CD8-positive, alpha-beta memory T cell (primary cell): ENCODE data around the gene KCNK2. TPM values are rescaled to one million over a fixed set of nuclear protein-coding genes. Genes with fewer than 3 reads are reported as not detected.

Experiments used
- CTCF ChIA-PET: fragments of 350-600 bp; sonication (Branson Sonifier 250); formaldehyde crosslinking; loops from one replicate; lab custom pipeline; 2021; ENCODE audit warnings: antibody characterized with exemption; lab: Charles Lee
- POLR2A ChIA-PET: fragments of 350-600 bp; sonication (Branson Sonifier 250); formaldehyde crosslinking; loops from one replicate; lab custom pipeline; 2021; ENCODE audit warnings: antibody characterized with exemption; lab: Charles Lee
- DNase-seq, 5 donors: peaks; one replicate each; pipeline versions ENCODE4 v3.0.0 to v3.0.0-alpha.2; 2020 to 2022; ENCODE audit warnings: mixed read lengths in 1 of 5
- H3K27ac ChIP-seq: one replicate; pipeline ENCODE4 v1.7.0; 2013; ENCODE audit warnings: low read depth, mild to moderate bottlenecking, low read length, moderate library complexity
- H3K27me3 ChIP-seq: 2 replicates; pipeline ENCODE4 v1.7.0; 2013; ENCODE audit warnings: low read length, mild to moderate bottlenecking; ENCODE audit not compliant: insufficient read depth, poor library complexity, severe bottlenecking
- H3K36me3 ChIP-seq: 2 replicates; pipeline ENCODE4 v1.7.0; 2013; ENCODE audit warnings: mild to moderate bottlenecking, low read length, moderate library complexity; ENCODE audit not compliant: insufficient read depth
- H3K4me1 ChIP-seq: 2 replicates; pipeline ENCODE4 v1.7.0; 2013; ENCODE audit warnings: mild to moderate bottlenecking, low read length, moderate library complexity; ENCODE audit not compliant: insufficient read depth
- H3K4me3 ChIP-seq: 2 replicates; pipeline ENCODE4 v1.7.0; 2013; ENCODE audit warnings: mild to moderate bottlenecking, low read length
- H3K9me3 ChIP-seq: 2 replicates; pipeline ENCODE4 v1.7.0; 2013; ENCODE audit warnings: mild to moderate bottlenecking, low read length
- H3K27ac Mint-ChIP-seq, 8 donors: one replicate each; pipeline ENCODE4 v1.8.0; 2020 to 2021; ENCODE audit warnings: mixed read lengths in 8 of 8, mild to moderate bottlenecking in 6 of 8, inconsistent platforms in 3 of 8, moderate library complexity in 3 of 8
- H3K27me3 Mint-ChIP-seq, 2 donors: one replicate each; pipeline ENCODE4 v1.8.0; 2020 to 2021; ENCODE audit warnings: mixed read lengths in 2 of 2, mild to moderate bottlenecking in 1 of 2, moderate library complexity in 1 of 2
- H3K36me3 Mint-ChIP-seq, 3 donors: one replicate each; pipeline ENCODE4 v1.8.0; 2020 to 2021; ENCODE audit warnings: mixed read lengths in 3 of 3, inconsistent platforms in 1 of 3, mild to moderate bottlenecking in 1 of 3
- H3K4me1 Mint-ChIP-seq, 3 donors: one replicate each; pipeline ENCODE4 v1.8.0; 2020 to 2021; ENCODE audit warnings: mixed read lengths in 3 of 3, inconsistent platforms in 1 of 3, mild to moderate bottlenecking in 1 of 3
- H3K4me3 Mint-ChIP-seq, 7 donors: one replicate each; pipeline ENCODE4 v1.8.0; 2020 to 2021; ENCODE audit warnings: mixed read lengths in 7 of 7, mild to moderate bottlenecking in 6 of 7, moderate library complexity in 4 of 7, inconsistent platforms in 2 of 7
- H3K9me3 Mint-ChIP-seq, 5 donors: one replicate each; pipeline ENCODE4 v1.8.0; 2020 to 2022; ENCODE audit warnings: mixed read lengths in 5 of 5, mild to moderate bottlenecking in 3 of 5, moderate library complexity in 2 of 5, inconsistent platforms in 1 of 5
- polyA plus RNA-seq: library from polyadenylated mRNA; unstranded; fragments of 300-500 nt; fragmentation: Illumina TruSeq; gene quantifications from one replicate; pipeline ENCODE4 v1.2.3, GENCODE V29; 2021
- total RNA-seq, 2 experiments: library from RNA; stranded (reverse); gene quantifications; one replicate each; pipeline ENCODE4 v1.2.3, GENCODE V29; 2021

Gene KCNK2
- total and polyA plus RNA-seq, 3 experiments from 2014 or later = not detected

DNA sequence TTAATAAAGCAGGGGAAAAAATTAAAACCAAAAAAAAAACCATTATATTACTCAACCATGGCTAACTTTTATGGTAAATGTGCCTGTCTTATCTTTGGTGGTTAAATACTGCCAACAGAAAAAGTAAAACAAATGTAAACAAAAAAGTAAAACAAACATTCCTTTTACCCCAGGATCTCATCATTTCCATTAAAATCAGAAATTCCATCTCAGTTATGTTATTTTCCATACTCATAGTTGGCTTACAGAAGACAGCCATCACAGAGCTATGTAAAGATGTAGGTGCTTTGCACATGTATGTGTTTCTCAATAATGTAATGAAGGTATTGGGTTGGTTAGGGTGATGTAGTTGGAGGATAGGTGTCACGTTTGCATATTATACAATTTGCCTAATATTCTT is 185.0 kb downstream of the KCNK2 start:
- ChIA-PET CTCF (no interaction called here), POLR2A (no interaction called here)
- Mint-ChIP-seq H3K27ac (no peak overlapping the region), H3K9me3 (peaks cover 14 to 18% (median 14%) of the 10 kb centered on the region in 5 donors), H3K4me3 (no peak overlapping the region), H3K27me3 (no peaks in the 10 kb centered on the region), H3K36me3 (no peaks in the 10 kb centered on the region), H3K4me1 (no peaks in the 10 kb centered on the region)
- Histone ChIP-seq H3K9me3 (no peaks in the 10 kb centered on the region), H3K36me3 (no peaks in the 10 kb centered on the region), H3K4me3 (no peak overlapping the region), H3K27me3 (no peaks in the 10 kb centered on the region), H3K4me1 (no peaks in the 10 kb centered on the region), H3K27ac (no peak overlapping the region)
- no peak for DNase-seq

DNA sequence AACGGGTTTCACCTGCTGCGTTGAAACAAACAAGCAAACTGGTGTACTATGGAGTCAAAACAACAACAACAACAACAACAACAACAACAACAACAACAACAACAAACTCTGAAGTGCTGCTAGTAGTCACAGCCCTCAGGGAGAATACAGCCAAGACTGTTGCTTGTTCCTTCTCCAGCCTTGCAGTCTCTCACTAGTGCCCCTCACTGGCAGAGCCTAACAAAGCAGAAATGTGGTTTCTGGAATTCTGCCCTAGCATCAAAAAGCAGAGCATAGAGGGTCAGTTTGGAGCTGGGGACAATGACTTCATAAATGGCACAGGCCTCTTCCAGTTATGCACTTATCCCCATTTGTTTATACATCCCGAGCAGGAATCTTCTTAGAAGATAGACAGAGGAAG is 187.4 kb downstream of the KCNK2 start:
- Histone ChIP-seq H3K27ac (no peak overlapping the region), H3K9me3 (no peaks in the 10 kb centered on the region), H3K4me3 (no peak overlapping the region), H3K4me1 (no peaks in the 10 kb centered on the region), H3K27me3 (no peaks in the 10 kb centered on the region), H3K36me3 (no peaks in the 10 kb centered on the region)
- no peaks in the 10 kb centered on the region for H3K4me1 Mint-ChIP-seq
- DNase-seq = no peak
- CTCF ChIA-PET = no interaction called here
- POLR2A ChIA-PET = no interaction called here
- no peak overlapping the region for H3K4me3 Mint-ChIP-seq
- H3K27me3 Mint-ChIP-seq = no peaks in the 10 kb centered on the region
- H3K9me3 Mint-ChIP-seq = peaks cover 11 to 17% (median 14%) of the 10 kb centered on the region in 5 donors
- no peaks in the 10 kb centered on the region for H3K36me3 Mint-ChIP-seq
- H3K27ac Mint-ChIP-seq = no peak overlapping the region

DNA sequence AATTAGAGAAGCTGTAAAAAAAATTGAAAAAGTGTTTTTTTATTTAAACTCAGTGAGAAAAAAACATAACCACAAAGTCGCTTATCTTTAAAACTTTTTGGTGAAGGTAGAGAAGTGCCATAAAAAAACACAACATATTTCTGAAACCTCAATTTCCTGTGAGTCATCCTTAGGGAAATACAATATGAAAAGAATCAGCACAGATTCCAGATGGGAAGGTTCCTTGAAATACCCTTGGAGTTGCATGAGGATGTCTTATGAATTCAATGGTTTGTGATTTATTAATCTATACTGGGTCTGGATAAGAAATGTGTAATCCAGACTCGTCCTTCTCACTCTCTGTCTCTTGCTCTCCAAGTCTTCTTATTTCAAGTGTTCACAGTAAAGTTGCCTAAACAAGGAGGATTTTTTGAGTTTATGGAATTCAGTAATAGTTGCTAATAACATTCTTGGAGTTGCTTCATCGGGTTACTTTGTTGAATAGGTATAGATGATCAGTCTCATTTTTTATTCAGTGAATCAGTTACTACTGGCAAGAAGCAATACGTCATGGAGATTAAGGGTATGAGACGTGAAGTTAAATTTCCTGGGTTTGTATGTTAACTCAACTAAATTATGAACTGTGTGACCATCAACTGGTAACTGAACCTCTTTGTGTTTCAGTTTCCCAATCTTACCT is 191.4 kb downstream of the KCNK2 start:
- H3K4me3 ChIP-seq = no peak overlapping the region
- no peak for DNase-seq
- Mint-ChIP-seq H3K27ac (peak overlapping the region in 1 of 8 donors; percentile 53), H3K4me3 (no peak overlapping the region), H3K4me1 (no peaks in the 10 kb centered on the region), H3K27me3 (no peaks in the 10 kb centered on the region), H3K9me3 (peaks cover 6 to 34% (median 14%) of the 10 kb centered on the region in 5 donors), H3K36me3 (no peaks in the 10 kb centered on the region)
- ChIA-PET CTCF (no interaction called here), POLR2A (no interaction called here)
- H3K27ac ChIP-seq = no peak overlapping the region
- H3K4me1 ChIP-seq = no peaks in the 10 kb centered on the region
- no peaks in the 10 kb centered on the region for H3K27me3 ChIP-seq
- no peaks in the 10 kb centered on the region for H3K9me3 ChIP-seq
- no peaks in the 10 kb centered on the region for H3K36me3 ChIP-seq

GRCh38 chr1:215276582-215276981 is 194.0 kb downstream of the KCNK2 start:
- H3K4me3 ChIP-seq = no peak overlapping the region
- H3K27me3 ChIP-seq = no peaks in the 10 kb centered on the region
- Mint-ChIP-seq H3K27me3 (no peaks in the 10 kb centered on the region), H3K27ac (no peak overlapping the region), H3K9me3 (peaks cover 3 to 30% (median 5%) of the 10 kb centered on the region in 5 donors), H3K4me1 (no peaks in the 10 kb centered on the region), H3K4me3 (no peak overlapping the region), H3K36me3 (no peaks in the 10 kb centered on the region)
- H3K27ac ChIP-seq = no peak overlapping the region
- ChIA-PET CTCF (no interaction called here), POLR2A (no interaction called here)
- DNase-seq = no peak
- H3K36me3 ChIP-seq = no peaks in the 10 kb centered on the region
- H3K9me3 ChIP-seq = no peaks in the 10 kb centered on the region
- no peaks in the 10 kb centered on the region for H3K4me1 ChIP-seq

- no peaks in the 10 kb centered on the region for H3K27me3 Mint-ChIP-seq
- H3K4me1 ChIP-seq = no peaks in the 10 kb centered on the region
- no peak for DNase-seq
- H3K36me3 ChIP-seq = no peaks in the 10 kb centered on the region
- H3K4me3 Mint-ChIP-seq = no peak overlapping the region
- no peaks in the 10 kb centered on the region for H3K36me3 Mint-ChIP-seq
- H3K27ac ChIP-seq = no peak overlapping the region
- no peak overlapping the region for H3K4me3 ChIP-seq
- H3K4me1 Mint-ChIP-seq = no peaks in the 10 kb centered on the region
- POLR2A ChIA-PET = no interaction called here
- peaks cover 2 to 31% (median 3%) of the 10 kb centered on the region in 5 donors for H3K9me3 Mint-ChIP-seq
- no peak overlapping the region for H3K27ac Mint-ChIP-seq
- CTCF ChIA-PET = no interaction called here
- no peaks in the 10 kb centered on the region for H3K27me3 ChIP-seq
- H3K9me3 ChIP-seq = no peaks in the 10 kb centered on the region
Observed at GRCh38 chr1:215277532-215277931, 195.0 kb downstream of the KCNK2 start.

DNA sequence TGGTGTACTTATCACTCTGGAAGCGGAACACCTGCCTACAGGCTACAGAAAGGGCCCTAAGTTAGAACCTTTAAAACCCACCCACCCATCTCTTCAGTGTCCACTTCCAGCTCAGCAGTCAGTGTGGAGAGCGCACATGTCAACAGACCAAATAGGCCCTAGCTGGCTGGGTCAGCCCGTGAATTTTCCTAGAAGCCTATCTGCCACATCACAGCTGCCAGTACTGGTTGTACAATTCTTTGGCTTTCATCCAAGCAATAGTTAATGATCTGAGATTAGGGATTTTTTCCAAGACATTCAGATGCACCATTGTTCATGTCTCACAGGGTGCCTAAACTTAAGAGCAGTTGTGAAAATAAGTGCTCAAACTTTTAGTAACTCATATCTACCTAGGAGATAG is 197.1 kb downstream of the KCNK2 start:
- H3K27ac ChIP-seq = no peak overlapping the region
- Mint-ChIP-seq H3K27me3 (no peaks in the 10 kb centered on the region), H3K36me3 (no peaks in the 10 kb centered on the region), H3K4me3 (no peak overlapping the region), H3K4me1 (no peaks in the 10 kb centered on the region), H3K9me3 (peaks cover 0 to 30% (median 3%) of the 10 kb centered on the region in 5 donors), H3K27ac (no peak overlapping the region)
- POLR2A ChIA-PET = no interaction called here
- H3K4me3 ChIP-seq = no peak overlapping the region
- H3K4me1 ChIP-seq = no peaks in the 10 kb centered on the region
- H3K27me3 ChIP-seq = no peaks in the 10 kb centered on the region
- no peaks in the 10 kb centered on the region for H3K9me3 ChIP-seq
- CTCF ChIA-PET = no interaction called here
- H3K36me3 ChIP-seq = no peaks in the 10 kb centered on the region
- no peak for DNase-seq

DNA sequence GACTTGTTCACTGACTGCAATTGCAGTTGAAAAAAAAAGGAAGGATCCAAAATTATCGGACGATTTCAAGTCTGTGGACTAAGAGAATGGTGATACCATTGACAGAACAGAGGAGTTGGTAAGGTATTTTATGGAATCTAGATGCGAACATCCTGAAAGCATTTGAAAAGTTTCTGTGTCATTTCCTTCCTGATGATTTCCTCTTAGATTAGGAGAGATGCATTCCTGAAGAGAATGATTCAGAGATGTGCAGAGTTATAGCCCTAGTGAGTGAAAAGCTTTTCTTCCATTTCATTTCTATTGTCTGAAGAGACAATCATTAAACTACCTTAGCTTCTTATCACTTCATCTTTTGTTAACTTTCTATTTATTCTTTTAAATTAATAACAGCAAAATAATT is 200.0 kb downstream of the KCNK2 start:
- no peak overlapping the region for H3K4me3 Mint-ChIP-seq
- H3K27ac ChIP-seq = no peak overlapping the region
- no peak overlapping the region for H3K27ac Mint-ChIP-seq
- H3K27me3 Mint-ChIP-seq = no peaks in the 10 kb centered on the region
- H3K4me3 ChIP-seq = no peak overlapping the region
- H3K36me3 Mint-ChIP-seq = no peaks in the 10 kb centered on the region
- H3K4me1 ChIP-seq = no peaks in the 10 kb centered on the region
- ChIA-PET CTCF (no interaction called here), POLR2A (no interaction called here)
- no peaks in the 10 kb centered on the region for H3K9me3 ChIP-seq
- no peaks in the 10 kb centered on the region for H3K4me1 Mint-ChIP-seq
- DNase-seq = no peak
- H3K36me3 ChIP-seq = no peaks in the 10 kb centered on the region
- no peaks in the 10 kb centered on the region for H3K27me3 ChIP-seq
- H3K9me3 Mint-ChIP-seq = peaks cover 0 to 11% (median 0%) of the 10 kb centered on the region in 5 donors

GRCh38 chr1:215285013-215285800 is 202.7 kb downstream of the KCNK2 start:
- Histone ChIP-seq H3K27me3 (no peaks in the 10 kb centered on the region), H3K36me3 (no peaks in the 10 kb centered on the region), H3K4me3 (no peak overlapping the region), H3K27ac (no peak overlapping the region), H3K4me1 (no peaks in the 10 kb centered on the region), H3K9me3 (no peaks in the 10 kb centered on the region)
- DNase-seq = no peak
- Mint-ChIP-seq H3K4me3 (no peak overlapping the region), H3K9me3 (peaks cover 0 to 20% (median 0%) of the 10 kb centered on the region in 5 donors), H3K27me3 (no peaks in the 10 kb centered on the region), H3K27ac (no peak overlapping the region), H3K4me1 (no peaks in the 10 kb centered on the region), H3K36me3 (no peaks in the 10 kb centered on the region)
- ChIA-PET CTCF (no interaction called here), POLR2A (no interaction called here)
